HCT116 (cell line): Measurements from ENCODE around the gene PDE7B.

Experiments
- CTCF ChIP-seq, 3 experiments: fragments of 200-600 bp in 1 of 3; sonication (generic) in 1 of 3; IDR thresholded peaks in 2 of 3; conservative IDR thresholded peaks in 1 of 3; 2 replicates each; pipeline ENCODE4 v1.5.1; 2012 to 2017; ENCODE audit warnings: low read depth in 2 of 3, low read length in 2 of 3, antibody characterized with exemption in 1 of 3, borderline replicate concordance in 1 of 3, control low read depth in 1 of 3, mild to moderate bottlenecking in 1 of 3, mixed read lengths in 1 of 3, mixed run types in 1 of 3, moderate library complexity in 1 of 3; ENCODE audit not compliant: insufficient read depth in 1 of 3
- FOSL1 ChIP-seq: IDR thresholded peaks from 2 replicates; pipeline ENCODE4 v1.6.1; 2012; ENCODE audit warnings: low read depth
- JUND ChIP-seq: IDR thresholded peaks from 2 replicates; pipeline ENCODE4 v1.6.1; 2012
- POLR2A ChIP-seq: IDR thresholded peaks from 2 replicates; pipeline ENCODE4 v1.7.0; 2011; ENCODE audit warnings: borderline replicate concordance; ENCODE audit not compliant: insufficient read depth, insufficient read length; ENCODE audit errors: extremely low read depth
- POLR2AphosphoS5 ChIP-seq: IDR thresholded peaks from 2 replicates; pipeline ENCODE4 v1.6.1; 2011; ENCODE audit warnings: mild to moderate bottlenecking, low read depth, low read length, moderate library complexity
- RAD21 ChIP-seq: IDR thresholded peaks from 2 replicates; pipeline ENCODE4 v1.6.1; 2012; ENCODE audit warnings: low read depth, mild to moderate bottlenecking
- REST ChIP-seq: IDR thresholded peaks from 2 replicates; pipeline ENCODE4 v1.6.1; 2012; ENCODE audit warnings: low read depth
- SP1 ChIP-seq: IDR thresholded peaks from 2 replicates; pipeline ENCODE4 v1.6.1; 2012; ENCODE audit warnings: low read depth
- YY1 ChIP-seq: IDR thresholded peaks from 2 replicates; pipeline ENCODE4 v1.6.1; 2011; ENCODE audit warnings: low read length, low read depth, moderate library complexity, mild to moderate bottlenecking; ENCODE audit not compliant: insufficient replicate concordance; ENCODE audit errors: extremely low read depth
- ZBTB33 ChIP-seq: IDR thresholded peaks from 2 replicates; pipeline ENCODE4 v1.6.1; 2011; ENCODE audit warnings: mild to moderate bottlenecking, low read length, moderate library complexity; ENCODE audit not compliant: insufficient replicate concordance; ENCODE audit errors: extremely low read depth
- ZNF274 ChIP-seq: fragments of 200-500 bp; sonication (Bioruptor generic); IDR thresholded peaks from 2 replicates; pipeline ENCODE4 v1.6.1; 2014; ENCODE audit warnings: mild to moderate bottlenecking, low read depth, low read length, inconsistent platforms

GRCh38 chr6:135996668-135997067, 145.2 kb downstream of the PDE7B start:
- no peak for TF ChIP-seq CTCF (IDR thresholded peaks at IDR 0.05 in 2 of 3, conservative IDR thresholded peaks at IDR 0.05 in 1 of 3; ENCODE audit: borderline replicate concordance in 1 of 3, insufficient read depth in 1 of 3, low read depth in 2 of 3, low read length in 2 of 3)
- TF ChIP-seq POLR2AphosphoS5, result no peak
- no peak for TF ChIP-seq POLR2A
- no peak for TF ChIP-seq ZNF274
- TF ChIP-seq ZBTB33, result no peak
- TF ChIP-seq YY1, result no peak
- no peak for TF ChIP-seq SP1
- no peak for TF ChIP-seq JUND
- no peak for TF ChIP-seq RAD21
- no peak for TF ChIP-seq FOSL1
- TF ChIP-seq REST, result no peak
